ENCODE measurements around the gene AIRE.
"Not testable (repeated sequence)": the region's sequence is repeated elsewhere in the genome, so short reads cannot be mapped to it uniquely, and the experiment has no call there.

AIRE gene

DNA sequence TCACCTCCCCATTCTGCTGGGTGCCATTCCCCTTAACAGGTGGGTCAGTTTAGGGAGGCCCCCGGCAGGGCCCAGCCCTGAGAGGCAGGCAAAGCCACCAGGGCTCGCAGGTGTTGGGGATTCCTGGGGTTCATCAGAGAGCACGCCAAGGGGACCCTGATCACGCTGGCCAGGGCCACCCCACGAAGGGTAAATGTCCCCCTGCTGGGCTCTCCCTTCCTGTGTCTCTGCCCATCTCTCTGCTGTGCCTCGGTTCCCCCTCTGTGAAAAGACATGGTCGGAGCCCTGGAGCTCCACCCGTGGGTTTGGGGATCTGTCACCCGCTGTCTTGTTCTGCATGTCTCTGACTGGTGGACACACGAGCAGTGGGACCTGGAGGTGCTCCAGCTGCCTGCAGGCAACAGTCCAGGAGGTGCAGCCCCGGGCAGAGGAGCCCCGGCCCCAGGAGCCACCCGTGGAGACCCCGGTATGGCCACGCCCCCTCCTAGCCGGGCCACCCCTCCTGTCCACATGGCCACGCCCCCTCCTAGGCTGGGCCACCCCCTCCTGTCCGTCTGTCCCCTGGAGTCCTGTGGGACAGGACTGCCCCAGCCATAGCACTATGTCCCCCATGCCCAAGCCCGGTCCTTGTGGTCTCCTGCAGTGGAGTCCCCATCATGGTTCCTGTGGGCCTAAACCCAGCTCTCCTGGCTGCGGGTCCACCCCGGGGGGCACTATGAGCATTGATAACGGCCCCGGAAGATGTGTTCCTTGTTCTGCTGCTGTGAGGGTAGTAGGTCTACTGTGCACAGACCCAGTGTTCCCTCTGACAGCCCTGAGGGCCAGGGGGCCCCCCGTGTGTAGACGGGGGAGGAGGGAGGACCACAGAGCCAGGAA, 6.5 kb downstream of the AIRE start:
- no peak for DNase-seq

DNA sequence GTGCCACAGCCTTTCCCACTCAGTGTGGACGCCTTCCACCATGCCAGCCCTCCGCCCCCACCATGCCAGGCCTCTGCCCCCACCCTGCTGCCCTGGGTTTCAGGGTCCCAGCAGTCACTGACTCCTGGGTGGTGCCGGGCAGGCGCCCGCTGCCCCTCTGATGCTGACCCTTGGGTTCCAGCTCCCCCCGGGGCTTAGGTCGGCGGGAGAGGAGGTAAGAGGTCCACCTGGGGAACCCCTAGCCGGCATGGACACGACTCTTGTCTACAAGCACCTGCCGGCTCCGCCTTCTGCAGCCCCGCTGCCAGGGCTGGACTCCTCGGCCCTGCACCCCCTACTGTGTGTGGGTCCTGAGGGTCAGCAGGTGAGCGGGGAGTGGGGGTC, 7.1 kb downstream of the AIRE start:
- DNase-seq, result no peak

DNA sequence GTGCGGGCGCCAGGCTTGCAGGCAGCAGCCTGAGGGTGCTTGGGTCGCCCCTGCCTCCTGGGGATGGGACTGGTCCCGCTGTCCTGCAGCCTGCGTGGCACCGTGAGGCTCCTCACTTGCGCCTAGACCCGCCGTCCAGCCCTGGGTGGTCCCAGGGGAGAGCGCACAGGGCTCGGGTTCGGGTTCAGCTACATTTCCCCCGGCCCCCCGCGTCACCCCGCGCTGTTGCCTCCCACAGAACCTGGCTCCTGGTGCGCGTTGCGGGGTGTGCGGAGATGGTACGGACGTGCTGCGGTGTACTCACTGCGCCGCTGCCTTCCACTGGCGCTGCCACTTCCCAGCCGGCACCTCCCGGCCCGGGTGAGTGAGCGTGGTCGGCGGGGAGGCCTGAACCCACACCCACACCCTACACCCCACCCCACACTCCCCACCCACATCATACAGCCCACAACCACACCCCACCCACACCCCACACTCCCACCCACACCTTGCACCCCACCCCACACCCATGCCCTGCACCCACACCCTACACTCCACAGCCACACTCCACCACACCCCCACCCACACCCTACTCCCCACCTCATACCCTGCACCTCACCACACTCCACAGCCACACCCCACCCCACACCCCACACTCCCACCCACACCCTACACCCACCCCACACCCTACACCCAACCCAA, 8.0 kb downstream of the AIRE start:
- peak; percentile 44 for DNase-seq

DNA sequence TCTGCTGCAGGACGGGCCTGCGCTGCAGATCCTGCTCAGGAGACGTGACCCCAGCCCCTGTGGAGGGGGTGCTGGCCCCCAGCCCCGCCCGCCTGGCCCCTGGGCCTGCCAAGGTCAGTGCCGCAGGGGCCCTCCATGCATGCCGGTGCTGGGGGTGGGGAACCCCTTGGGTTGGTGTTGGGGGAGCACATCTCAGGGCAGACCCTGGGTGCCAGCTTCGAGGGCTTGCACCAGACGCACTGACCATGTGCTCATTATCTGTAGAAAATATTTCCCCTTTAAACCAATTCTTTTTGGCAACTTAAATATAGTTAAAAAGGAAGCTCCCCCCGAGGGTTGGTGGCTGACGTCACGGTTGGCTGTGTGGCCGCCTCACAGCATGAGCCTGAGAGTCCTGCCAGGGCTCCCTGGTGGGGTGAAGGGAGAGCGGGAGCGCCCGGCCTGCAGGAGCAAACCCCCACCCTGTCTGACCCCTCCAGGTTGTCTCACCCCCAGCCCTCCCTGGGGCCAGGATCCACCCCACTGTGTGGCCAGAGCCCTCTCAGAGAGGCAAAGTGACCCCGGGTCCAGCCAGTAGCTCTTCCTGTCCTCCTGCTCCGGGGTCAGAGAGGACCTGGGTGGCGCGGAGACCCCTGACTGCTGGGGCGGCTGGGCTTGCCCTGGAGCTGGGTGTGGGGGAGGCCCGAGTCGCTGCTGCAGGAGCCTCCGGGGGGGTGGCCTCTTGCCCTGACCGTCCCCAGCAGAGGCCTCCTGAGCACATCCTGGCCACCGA, 8.9 kb downstream of the AIRE start:
- no peak for DNase-seq

DNA sequence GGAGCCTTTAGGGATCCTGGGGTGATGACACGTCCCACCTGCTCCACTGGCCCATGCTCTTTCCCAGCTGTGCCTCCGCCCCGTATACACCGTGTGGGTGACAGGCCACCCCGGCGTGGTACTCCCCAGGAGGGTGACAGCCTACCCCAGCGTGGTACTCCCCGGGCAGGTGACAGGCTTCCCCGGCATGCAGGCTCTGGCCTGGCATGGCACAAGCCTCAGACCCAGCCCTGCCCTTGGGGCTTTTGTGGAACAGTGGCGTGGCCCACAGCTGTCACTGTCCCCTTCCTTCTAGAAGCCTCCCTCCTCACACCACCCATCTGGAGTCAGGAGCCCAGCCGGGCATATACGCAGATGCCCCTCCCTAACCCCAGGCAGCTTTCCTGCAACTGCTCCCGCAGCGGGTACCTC, 9.5 kb downstream of the AIRE start:
- DNase-seq, result no peak

DNA sequence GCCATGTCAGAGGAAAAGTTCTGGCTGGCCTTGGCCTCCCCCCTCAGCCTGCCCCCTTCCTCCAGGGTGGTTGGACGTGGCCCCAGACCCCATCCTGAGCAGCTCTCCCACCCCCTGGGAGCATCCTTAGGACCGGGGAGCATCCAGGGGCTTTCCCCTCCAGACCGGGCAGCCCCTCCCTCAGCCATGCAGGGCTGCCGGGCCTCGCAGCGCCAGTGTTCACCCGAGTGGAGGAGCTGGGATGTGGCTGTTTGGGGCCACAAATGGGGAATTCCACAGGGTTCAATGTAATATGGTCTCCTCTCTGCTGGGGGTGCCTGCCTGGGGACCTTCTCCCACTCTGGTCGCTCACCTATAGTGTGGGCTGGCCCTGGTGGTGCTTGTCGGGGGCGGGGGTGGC, 10.0 kb downstream of the AIRE start:
- no peak for DNase-seq

DNA sequence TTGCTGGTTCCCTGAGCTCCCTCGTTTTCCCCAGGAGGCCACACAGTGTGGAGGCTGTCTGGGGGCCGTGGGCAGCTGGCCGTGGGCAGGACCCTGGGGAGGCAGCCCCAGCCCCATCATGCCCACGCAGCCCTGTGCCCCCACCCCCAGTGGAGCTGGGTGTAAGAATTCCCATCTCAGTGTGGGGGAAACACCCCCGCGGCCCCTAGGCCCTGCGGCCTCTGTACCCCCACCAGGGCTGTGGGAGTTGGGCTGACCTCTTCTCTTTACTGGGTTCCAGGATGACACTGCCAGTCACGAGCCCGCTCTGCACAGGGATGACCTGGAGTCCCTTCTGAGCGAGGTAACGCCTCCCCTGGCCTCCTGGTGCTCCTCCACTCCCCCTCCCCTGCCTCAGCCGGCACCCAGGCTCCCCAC, 10.4 kb downstream of the AIRE start:
- DNase-seq, result no peak

DNA sequence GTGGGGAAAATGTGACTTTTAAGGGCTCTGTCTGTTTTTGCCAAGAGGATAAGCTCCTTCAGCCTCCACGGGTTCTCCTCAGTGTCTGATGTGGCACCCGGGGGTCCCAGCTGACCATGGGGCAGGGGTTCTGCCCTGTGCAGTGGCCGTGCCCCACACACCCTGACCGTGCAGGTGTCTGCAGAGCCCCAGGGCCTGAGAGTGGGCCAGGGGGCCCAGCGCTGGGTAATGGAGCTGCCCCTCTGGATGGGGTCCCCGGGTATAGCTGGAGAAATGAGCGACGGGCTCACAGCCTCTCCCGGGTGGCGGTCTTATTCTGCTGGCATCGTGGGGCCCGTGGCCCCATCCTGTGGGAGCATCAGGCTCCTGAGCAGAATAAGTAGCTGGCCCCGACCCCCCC, 11.2 kb downstream of the AIRE start:
- no peak for DNase-seq

DNA sequence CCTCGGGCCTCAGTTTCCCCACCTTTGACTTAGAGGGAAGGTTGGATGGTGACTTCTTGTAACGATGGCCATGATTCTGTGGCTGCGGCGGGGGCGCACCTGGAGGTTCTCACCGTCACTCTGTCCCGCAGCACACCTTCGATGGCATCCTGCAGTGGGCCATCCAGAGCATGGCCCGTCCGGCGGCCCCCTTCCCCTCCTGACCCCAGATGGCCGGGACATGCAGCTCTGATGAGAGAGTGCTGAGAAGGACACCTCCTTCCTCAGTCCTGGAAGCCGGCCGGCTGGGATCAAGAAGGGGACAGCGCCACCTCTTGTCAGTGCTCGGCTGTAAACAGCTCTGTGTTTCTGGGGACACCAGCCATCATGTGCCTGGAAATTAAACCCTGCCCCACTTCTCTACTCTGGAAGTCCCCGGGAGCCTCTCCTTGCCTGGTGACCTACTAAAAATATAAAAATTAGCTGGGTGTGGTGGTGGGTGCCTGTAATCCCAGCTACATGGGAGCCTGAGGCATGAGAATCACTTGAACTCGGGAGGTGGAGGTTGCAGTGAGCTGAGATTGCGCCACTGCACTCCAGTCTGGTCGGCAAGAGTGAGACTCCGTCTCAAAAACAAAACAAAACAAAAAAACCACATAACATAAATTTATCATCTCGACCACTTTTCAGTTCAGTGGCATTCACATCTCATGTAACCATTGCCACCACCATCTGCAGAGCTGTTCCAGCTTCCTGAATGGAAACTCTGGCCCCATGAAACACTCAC, 12.0 kb downstream of the AIRE start:
- peak; percentile 78 for DNase-seq

DNA sequence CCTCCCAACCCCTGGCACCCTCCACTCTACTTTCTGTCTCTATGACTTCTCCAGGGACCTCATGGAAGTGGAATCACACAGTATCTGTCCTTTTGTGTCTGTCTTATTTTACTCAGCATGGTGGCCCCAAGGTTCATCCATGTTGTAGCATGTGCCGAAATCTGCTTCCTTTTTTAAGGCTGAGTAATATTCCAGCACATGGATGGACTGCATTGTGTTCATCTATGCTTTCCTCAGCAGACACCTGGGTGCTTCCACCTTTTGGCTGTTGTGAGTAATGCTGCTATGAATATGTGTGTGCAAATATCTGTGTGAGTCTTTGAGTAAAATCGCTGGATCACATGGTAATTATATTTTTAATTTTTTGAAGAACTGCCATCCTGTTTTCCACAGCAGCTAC, 12.6 kb downstream of the AIRE start:
- no peak for DNase-seq

DNA sequence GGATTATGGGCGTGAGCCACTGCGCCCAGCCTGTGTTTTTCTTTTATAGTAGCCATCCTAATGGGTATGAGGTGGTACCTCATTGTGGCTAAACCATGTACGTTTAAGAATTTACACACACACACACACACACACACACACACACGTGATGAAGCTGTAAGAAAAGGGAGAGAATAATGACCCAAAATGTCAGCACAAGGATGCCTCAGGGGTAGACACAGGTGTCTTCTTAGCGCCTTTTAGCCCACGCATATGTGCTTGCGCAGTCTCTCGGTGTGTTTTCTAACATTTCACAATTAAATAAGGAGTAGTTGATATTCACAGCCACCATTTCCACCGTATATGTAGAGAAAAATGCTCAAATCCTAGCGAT, 13.4 kb downstream of the AIRE start:
- no peak for DNase-seq

DNA sequence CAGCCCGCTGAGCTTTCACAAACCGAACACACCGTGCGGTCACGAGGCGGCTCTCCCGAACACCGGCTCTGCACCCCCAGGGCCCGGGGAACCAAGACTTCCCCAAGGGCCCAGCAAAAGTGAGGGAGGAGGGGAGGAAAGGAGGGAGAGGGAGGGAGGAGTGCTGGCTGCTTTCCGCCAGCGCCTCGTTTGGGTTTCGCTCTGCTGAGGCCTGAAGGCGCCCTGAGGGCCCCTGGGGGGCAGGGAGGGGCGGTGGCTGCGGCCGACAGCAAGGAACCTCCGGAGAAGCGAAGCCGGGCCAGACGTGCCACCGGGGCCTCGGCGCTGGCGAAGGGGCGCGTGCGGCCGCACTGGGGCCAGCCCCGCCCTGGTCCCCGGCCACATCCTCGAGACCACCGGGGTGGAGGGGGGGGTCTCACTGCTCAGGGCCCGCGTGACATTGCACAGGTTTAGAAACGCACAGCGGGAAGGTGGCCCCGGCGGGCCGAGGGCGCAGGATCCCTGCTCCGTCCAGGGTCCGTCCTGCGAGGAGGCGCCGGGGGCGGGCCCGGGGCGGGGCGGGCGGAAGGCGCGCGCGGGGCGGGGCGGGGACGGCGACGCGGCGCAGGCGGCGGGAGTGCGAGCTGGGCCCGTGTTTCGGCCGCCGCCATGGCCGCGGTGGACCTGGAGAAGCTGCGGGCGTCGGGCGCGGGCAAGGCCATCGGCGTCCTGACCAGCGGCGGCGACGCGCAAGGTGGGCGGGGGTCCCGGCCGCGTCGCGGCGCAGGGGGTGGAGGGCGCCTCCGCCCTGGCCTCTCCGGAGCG, 14.0 kb downstream of the AIRE start, which contains the start of gene PFKL:
TSS of gene PFKL (plus strand) at position 596 of the 804 bp plus-strand sequence. CDS start at position 649, 53 bp downstream.
- peak; percentile 63 for DNase-seq

DNA sequence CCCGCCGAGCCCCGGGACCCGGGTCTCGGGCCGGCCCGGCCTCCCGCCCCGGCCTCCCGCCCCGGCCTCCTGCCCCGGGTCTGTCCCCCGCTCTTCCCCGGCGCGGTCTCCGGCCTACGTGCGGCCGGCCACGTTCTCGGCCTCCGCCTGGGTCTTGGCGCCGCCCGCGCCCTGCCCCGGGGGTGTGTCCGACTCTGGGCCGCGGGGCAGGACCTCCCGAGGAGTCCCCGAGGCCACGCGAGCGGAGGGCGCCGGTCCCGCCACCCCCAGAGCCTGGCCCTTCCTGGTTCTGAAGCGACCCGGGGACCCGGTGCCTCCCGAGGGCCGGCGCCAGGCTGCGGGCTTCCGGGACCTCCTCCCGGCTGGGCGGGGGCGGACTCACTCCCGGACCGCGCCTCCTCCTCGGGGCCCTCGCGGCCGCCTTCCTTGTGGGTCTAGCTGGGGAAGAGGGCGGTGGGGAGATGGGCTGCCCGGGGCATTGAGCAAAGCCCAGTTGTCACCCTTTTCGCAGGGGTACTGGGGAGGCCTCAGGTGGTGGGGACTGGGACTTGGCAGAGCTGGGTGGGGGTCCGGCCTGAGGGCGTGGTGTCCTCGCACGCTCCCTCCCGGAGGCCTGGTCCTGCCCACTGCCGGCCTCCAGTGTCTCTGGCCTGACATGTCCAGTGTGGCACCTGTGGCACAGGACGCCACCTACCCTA, 14.7 kb downstream of the AIRE start:
- DNase-seq, result peak; percentile 51

DNA sequence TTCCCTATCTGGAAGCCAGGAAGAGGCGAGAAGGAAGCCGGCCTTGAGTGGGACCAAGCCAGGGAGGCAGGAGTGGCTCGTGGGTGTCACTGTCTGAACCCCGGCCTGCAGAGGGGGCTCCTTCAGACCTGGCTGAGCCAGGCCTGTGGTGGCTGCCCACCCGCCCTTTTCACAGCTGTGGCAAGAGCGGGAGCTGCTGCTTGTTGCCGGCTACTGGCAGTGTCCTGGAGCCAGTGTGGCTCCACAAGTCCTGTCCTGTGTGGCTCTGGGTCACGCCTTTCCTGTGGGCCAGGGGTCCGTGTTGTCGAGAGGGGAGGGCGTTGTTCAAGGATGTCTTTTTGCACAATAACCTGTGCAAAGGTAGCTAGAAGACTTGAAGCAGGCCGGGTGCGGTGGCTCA, 15.5 kb downstream of the AIRE start:
- DNase-seq, result no peak

DNA sequence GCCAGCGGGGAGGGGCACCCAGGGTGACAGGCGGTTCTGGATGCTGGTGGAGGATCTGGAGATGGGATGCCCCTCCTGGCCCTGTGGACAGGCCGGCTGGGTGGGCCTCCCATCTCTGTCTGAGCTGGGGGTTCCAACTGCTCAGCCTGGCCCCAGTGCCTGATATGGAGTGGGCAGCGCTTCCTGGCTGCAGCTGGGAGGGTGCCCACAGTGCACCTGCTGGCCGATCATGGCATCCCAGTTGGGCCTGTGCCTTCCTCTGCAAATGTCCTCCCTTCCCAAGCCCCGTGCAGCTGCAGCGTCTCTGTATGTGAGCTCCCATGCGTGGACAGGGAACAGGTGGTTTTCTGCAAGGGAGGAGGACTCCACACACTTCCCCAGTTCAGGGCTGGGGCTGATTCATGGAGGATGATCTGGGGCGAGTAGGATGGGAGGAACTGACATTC, 16.3 kb downstream of the AIRE start:
- no peak for DNase-seq

DNA sequence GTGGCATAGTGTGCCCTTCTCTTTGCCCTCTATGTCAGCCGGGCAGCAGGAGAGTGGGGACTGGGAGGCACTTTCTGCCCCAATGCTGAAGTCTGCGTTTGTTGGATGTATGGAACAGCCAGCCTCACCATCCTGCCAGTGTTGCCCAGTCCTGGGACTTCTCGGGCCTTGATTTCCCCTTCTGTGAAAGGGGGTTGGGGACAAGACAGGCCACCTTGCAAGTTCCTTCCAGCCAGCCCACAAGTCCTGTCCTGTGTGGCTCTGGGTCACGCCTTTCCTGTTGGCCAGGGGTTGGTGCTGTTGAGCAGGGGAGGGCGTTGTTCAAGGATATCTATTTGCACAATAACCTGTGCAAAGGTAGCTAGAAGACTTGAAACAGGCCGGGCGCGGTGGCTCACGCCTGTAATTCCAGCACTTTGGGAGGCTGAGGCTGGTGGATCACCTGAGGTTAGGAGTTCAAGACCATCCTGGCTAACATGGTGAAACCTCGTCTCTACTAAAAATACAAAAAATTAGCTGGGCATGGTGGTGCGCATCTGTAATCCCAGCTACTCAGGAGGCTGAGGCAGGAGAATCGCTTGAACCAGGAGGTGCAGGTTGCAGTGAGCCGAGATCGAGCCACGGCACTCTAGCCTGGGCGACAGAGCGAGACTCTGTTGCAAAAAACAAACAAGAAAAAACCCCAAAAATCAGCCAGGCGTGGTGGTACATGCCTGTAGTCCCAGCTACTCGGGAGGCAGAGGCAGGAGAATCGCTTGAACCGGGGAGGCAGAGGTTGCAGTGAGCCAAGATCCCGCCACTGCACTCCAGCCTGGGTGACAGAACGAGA, 17.1 kb downstream of the AIRE start:
- DNase-seq, result not testable (repeated sequence)

DNA sequence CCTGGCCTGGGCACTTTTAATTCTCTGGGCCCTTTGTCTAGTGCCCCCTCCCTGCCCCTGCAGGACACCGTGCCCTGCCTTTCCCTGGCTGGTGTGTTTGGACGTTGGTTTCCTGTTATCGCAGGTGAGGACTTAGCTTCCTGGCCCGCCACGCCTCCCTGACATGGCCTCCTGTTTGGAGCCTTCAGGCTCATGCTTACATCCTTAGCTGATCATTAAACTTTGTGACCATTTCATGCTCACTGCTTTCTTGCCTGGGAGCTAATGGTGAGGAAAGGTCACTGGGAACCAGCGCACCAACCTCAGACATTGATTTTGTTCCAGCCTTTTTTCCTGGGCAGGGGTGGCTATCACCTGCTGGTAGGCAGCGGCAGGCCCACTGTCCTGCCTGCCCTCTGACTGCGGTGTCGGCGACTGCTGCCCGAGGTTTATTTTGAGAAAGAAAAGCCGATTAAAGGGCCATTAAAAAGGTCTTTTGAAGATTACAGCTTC, 17.9 kb downstream of the AIRE start:
- no peak for DNase-seq

DNA sequence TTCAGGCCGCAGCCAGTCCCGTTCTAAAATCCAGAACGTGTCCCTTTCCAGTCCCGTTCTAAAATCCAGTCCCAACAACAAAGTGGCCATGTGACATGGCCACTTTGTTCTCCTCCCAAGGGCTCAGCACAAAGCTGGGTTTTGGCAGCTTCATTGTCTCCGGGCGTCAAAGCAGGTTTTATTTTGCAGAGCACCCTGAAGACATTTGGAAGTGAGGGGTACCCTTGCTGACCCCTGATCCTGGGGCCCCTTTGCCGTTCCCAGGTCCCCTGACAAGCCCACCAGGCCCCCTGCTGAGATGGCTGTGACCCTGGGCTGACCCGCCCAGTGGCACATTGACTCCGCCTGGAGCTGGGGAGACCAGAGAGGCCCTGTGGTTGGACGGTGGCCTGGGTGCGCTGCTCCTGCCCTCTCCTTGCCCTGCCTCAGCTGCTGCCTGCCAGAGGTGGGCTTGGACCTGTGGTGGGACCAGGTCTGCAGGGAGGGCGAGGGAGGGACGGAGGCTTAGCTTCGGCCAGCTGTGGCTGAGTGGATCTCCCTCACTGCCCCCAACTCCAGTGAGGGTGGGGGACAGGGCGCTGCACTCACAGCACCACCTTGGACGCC, 18.4 kb downstream of the AIRE start:
- DNase-seq, result no peak

DNA sequence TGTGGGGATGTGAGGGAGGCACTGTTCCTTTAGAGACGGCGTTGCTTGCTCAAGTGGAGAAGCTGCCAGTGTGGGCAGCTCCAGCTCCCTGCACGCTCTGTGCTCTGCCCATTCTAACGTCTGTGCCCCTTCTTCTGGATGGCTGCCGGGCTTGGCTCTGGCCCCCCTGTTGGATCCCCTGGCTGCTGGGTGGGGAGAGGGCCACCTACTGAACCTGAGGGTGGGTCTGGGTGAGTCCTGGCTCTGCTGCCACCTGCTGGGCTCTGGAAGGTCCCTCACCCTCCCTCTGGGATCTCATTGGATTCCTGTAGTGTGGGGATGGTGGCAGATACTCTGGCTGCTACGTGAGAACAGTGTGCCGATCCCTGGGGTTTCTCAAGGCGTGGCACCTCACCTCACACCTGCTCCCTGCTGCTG, 19.2 kb downstream of the AIRE start:
- DNase-seq, result peak; percentile 43

DNA sequence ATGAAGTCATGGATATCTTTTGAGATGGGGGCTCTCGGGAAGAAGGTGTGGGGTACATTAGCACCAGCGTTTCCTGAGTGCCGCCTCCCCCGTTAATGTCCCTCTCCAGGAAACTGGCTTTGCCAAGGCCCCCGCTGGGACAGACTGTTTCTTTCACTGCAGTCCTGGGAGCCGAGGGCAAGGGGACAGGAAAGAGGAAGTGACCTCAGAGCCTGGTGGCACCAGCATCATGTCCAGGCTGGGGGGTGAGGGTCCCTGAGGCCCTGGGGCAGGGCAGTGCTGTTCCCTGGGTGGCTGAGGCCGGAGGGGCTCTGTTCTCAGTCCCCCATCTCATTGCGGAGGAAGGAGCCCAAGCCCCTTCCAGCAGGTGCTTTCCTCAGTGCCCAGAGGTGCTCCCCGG, 20.0 kb downstream of the AIRE start:
- DNase-seq, result no peak

All from CD4-positive, alpha-beta T cell treated with Interferon gamma for 1 hour (primary cell).